ENCODE measurements around the gene SPINT2. TPM values are rescaled to one million over a fixed set of nuclear protein-coding genes. Genes with fewer than 3 reads are reported as not detected.
A peak's percentile ranks its signal among the peaks of the same experiment; 100 is the strongest.

Gene SPINT2
- total and polyA plus RNA-seq, 2 of the 13 experiments (the other 11 are each of a cell fraction or from before 2014, with no cell fraction given): 0.31 to 0.77 TPM

DNA sequence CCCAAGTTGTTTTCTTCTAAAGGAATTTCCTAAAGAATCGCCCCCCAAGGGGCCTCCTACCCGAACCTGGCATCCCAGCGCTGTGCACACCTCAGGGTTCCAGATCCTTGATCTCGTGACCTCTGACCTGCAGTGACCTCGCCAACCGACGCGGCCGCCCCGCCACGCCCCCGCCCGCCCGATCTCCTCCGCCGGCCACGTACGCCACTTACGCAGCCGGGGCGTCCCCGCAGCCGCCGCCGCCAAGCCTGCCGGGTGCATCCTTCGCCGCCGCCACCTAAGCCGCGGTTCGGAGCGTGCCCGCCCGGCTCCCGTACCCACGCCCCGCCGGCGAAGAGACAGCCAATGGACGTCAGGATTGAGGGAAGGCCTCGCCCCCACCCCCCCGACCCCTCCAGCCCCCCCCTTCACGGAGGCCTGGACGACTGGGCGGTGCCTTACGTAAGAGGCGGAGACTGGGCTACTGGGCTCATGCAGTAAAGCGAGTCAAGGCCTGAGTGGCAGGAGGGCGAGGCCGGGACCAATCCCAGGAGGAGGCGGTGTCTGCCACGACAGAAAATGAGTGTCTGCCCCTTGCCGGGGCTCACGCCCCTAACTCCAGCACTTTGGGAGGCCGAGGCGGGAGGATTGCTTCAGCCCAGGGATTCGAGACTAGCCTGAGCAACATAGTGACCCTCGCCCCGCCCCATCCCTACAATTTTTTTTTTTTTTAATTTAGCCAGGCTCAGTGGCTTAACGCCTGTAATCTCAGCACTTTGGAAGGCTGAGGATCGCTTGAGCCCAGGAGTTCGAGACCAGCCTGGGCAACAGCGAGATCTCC is 51.5 kb downstream of the SPINT2 start, which contains the start of gene YIF1B (continued):
- TF ChIP-seq JDP2 (CRISPR knock-in tag; IDR thresholded peaks at IDR 0.05; ENCODE audit: borderline replicate concordance) (no peak), ZNF446 (CRISPR knock-in tag; IDR thresholded peaks at IDR 0.05) (no peak), RARG (CRISPR knock-in tag; IDR thresholded peaks at IDR 0.05; ENCODE audit: low read depth) (no peak), EP300 (IDR thresholded peaks at IDR 0.05; ENCODE audit: low read depth in 2 of 2, low read length in 2 of 2) (peak in 1 of 2 experiments; percentile 11; a peak in 1 of 4 replicates), EP300 (CRISPR knock-in tag; IDR thresholded peaks at IDR 0.05; ENCODE audit: borderline replicate concordance) (no peak), ZNF773 (CRISPR knock-in tag; IDR thresholded peaks at IDR 0.05; ENCODE audit: borderline replicate concordance) (no peak), CEBPB (IDR thresholded peaks at IDR 0.05; ENCODE audit: borderline replicate concordance, low read depth, low read length) (peak; percentile 66; the same call in 1 of the 2 replicates), ZSCAN29 (CRISPR knock-in tag; conservative IDR thresholded peaks at IDR 0.05) (no peak), ZNF17 (CRISPR knock-in tag; IDR thresholded peaks at IDR 0.05) (no peak), ISL2 (CRISPR knock-in tag; IDR thresholded peaks at IDR 0.05) (no peak), JUN (CRISPR knock-in tag; IDR thresholded peaks at IDR 0.05) (no peak), POLR2G (IDR thresholded peaks at IDR 0.05; ENCODE audit: low read depth, low read length) (peak; percentile 48), ZBED4 (CRISPR knock-in tag; IDR thresholded peaks at IDR 0.05; ENCODE audit: borderline replicate concordance) (no peak), ZNF367 (CRISPR knock-in tag; IDR thresholded peaks at IDR 0.05; ENCODE audit: borderline replicate concordance) (no peak), TRIM22 (IDR thresholded peaks at IDR 0.05) (no peak), SMARCE1 (IDR thresholded peaks at IDR 0.05; ENCODE audit: borderline replicate concordance) (no peak), GATAD2A (CRISPR knock-in tag; IDR thresholded peaks at IDR 0.05) (peak; percentile 47), BCL3 (CRISPR knock-in tag; IDR thresholded peaks at IDR 0.05) (no peak), ATF7-NPFF (CRISPR knock-in tag; IDR thresholded peaks at IDR 0.05; ENCODE audit: low read depth) (peak; percentile 65; the same call in 1 of the 2 replicates), BATF2 (CRISPR knock-in tag; IDR thresholded peaks at IDR 0.05) (no peak), ZNF672 (CRISPR knock-in tag; IDR thresholded peaks at IDR 0.05) (no peak)
